SK-N-SH (cell line): ENCODE data around the gene TP53I11.

Source experiments
- CTCF ChIP-seq: fragments of 200-600 bp; sonication (generic); IDR thresholded peaks from 2 replicates; pipeline ENCODE4 v1.6.1; 2017; ENCODE audit warnings: antibody characterized with exemption, mild to moderate bottlenecking, moderate library complexity
- EP300 ChIP-seq, 2 experiments: IDR thresholded peaks; 2 replicates each; pipeline versions ENCODE4 v1.4.0 to v1.6.1; 2012; ENCODE audit warnings: borderline replicate concordance in 1 of 2, low read depth in 1 of 2, low read length in 1 of 2
- FOSL2 ChIP-seq: IDR thresholded peaks from 2 replicates; pipeline ENCODE4 v1.4.0; 2012; ENCODE audit warnings: low read depth, mild to moderate bottlenecking, moderate library complexity, borderline replicate concordance
- GABPA ChIP-seq: IDR thresholded peaks from 2 replicates; pipeline ENCODE4 v1.4.0; 2012; ENCODE audit warnings: low read depth, mild to moderate bottlenecking
- JUND ChIP-seq: IDR thresholded peaks from 2 replicates; pipeline ENCODE4 v1.4.0; 2012
- NRF1 ChIP-seq: IDR thresholded peaks from 2 replicates; pipeline ENCODE4 v1.6.1; 2012; ENCODE audit warnings: low read depth, mild to moderate bottlenecking, low read length
- POLR2AphosphoS5 ChIP-seq: IDR thresholded peaks from 2 replicates; pipeline ENCODE4 v1.6.1; 2012; ENCODE audit warnings: low read depth, low read length
- RAD21 ChIP-seq: IDR thresholded peaks from 2 replicates; pipeline ENCODE4 v1.6.1; 2012; ENCODE audit warnings: mild to moderate bottlenecking, low read length
- RFX5 ChIP-seq: IDR thresholded peaks from 2 replicates; pipeline ENCODE4 v1.6.1; 2012; ENCODE audit warnings: mild to moderate bottlenecking, improper control_type of control experiment, low read length
- TEAD4 ChIP-seq: IDR thresholded peaks from 2 replicates; pipeline ENCODE4 v1.4.0; 2012; ENCODE audit warnings: mild to moderate bottlenecking, borderline replicate concordance; ENCODE audit not compliant: insufficient read depth
- TF ChIP-seq, protein P1 (sequence below): fragments of 150-350 bp; IDR thresholded peaks from 2 replicates; pipeline ENCODE4 v1.6.1; 2016; ENCODE audit warnings: mild to moderate bottlenecking, low read depth, low read length

GRCh38 chr11:44957776-44958564 lies 7.3 kb upstream of the TP53I11 start:
- TF ChIP-seq CTCF (no peak), FOSL2 (no peak), EP300 (IDR thresholded peaks at IDR 0.05; ENCODE audit: borderline replicate concordance in 1 of 2, low read depth in 1 of 2, low read length in 1 of 2) (no peak), TEAD4 (no peak), POLR2AphosphoS5 (no peak), NRF1 (no peak), JUND (no peak), RFX5 (no peak), RAD21 (no peak), GABPA (no peak)
- TF ChIP-seq, protein P1, sequence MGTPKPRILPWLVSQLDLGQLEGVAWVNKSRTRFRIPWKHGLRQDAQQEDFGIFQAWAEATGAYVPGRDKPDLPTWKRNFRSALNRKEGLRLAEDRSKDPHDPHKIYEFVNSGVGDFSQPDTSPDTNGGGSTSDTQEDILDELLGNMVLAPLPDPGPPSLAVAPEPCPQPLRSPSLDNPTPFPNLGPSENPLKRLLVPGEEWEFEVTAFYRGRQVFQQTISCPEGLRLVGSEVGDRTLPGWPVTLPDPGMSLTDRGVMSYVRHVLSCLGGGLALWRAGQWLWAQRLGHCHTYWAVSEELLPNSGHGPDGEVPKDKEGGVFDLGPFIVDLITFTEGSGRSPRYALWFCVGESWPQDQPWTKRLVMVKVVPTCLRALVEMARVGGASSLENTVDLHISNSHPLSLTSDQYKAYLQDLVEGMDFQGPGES, result no peak
